Ishikawa (cell line): Measurements from ENCODE around the gene GRIA4.

ENCODE experiments used
- CEBPB ChIP-seq: IDR thresholded peaks from 2 replicates; pipeline ENCODE4 v1.6.1; 2012
- EP300 ChIP-seq: IDR thresholded peaks from 2 replicates; pipeline ENCODE4 v1.6.1; 2012; ENCODE audit warnings: borderline replicate concordance
- MAX ChIP-seq: IDR thresholded peaks from 2 replicates; pipeline ENCODE4 v1.6.1; 2012
- RAD21 ChIP-seq: IDR thresholded peaks from 2 replicates; pipeline ENCODE4 v1.6.1; 2012; ENCODE audit warnings: low read depth
- REST ChIP-seq: IDR thresholded peaks from 2 replicates; pipeline ENCODE4 v1.6.1; 2012; ENCODE audit warnings: low read depth, mild to moderate bottlenecking
- TAF1 ChIP-seq: IDR thresholded peaks from 2 replicates; pipeline ENCODE4 v1.6.1; 2012; ENCODE audit warnings: low read depth, mild to moderate bottlenecking
- TCF12 ChIP-seq: IDR thresholded peaks from 2 replicates; pipeline ENCODE4 v1.6.1; 2012; ENCODE audit warnings: low read depth
- YY1 ChIP-seq: IDR thresholded peaks from 2 replicates; pipeline ENCODE4 v1.6.1; 2012; ENCODE audit warnings: low read depth

- TF ChIP-seq MAX (no peak), YY1 (no peak), CEBPB (peak; percentile 79), TAF1 (no peak), EP300 (peak; percentile 87), RAD21 (no peak), REST (no peak), TCF12 (peak; percentile 97)
Measured at GRCh38 chr11:105903113-105903512, 293.2 kb downstream of the GRIA4 start.
